Spleen (tissue), 7 donors: ENCODE measurements around the gene DNAAF5.

Source experiments
- POLR2A ChIP-seq, 3 donors: fragments of 450-650 bp; IDR thresholded peaks; one replicate each; pipeline ENCODE4 v1.5.1; 2017; ENCODE audit warnings: antibody characterized with exemption in 3 of 3, mild to moderate bottlenecking in 1 of 3
- TF ChIP-seq, protein P1 (sequence below), 11 experiments: fragments of 200-600 bp in 7 of 11; fragments of 450-650 bp in 4 of 11; sonication (generic) in 4 of 11; IDR thresholded peaks in 8 of 11; conservative IDR thresholded peaks in 3 of 11; 1 replicate in 7 of 11; 2 replicates in 4 of 11; pipeline versions ENCODE4 v1.4.0 to v1.8.0; 2016 to 2021; ENCODE audit warnings: antibody characterized with exemption in 11 of 11, inconsistent platforms in 4 of 11, mild to moderate bottlenecking in 1 of 11
- donor health status: DM: no; HTN: no; CAD: no; lungs with moderate emphysema.
- donor health status: DM: no; HTN: no; CAD: no.
- donor health status: DM: no; HTN: no; CAD: no.

GRCh38 chr7:748446-748845 is 21.9 kb downstream of the DNAAF5 start:
- TF ChIP-seq POLR2A (IDR thresholded peaks at IDR 0.05) = no peak
- TF ChIP-seq, protein P1, sequence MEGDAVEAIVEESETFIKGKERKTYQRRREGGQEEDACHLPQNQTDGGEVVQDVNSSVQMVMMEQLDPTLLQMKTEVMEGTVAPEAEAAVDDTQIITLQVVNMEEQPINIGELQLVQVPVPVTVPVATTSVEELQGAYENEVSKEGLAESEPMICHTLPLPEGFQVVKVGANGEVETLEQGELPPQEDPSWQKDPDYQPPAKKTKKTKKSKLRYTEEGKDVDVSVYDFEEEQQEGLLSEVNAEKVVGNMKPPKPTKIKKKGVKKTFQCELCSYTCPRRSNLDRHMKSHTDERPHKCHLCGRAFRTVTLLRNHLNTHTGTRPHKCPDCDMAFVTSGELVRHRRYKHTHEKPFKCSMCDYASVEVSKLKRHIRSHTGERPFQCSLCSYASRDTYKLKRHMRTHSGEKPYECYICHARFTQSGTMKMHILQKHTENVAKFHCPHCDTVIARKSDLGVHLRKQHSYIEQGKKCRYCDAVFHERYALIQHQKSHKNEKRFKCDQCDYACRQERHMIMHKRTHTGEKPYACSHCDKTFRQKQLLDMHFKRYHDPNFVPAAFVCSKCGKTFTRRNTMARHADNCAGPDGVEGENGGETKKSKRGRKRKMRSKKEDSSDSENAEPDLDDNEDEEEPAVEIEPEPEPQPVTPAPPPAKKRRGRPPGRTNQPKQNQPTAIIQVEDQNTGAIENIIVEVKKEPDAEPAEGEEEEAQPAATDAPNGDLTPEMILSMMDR (IDR thresholded peaks at IDR 0.05 in 8 of 11, conservative IDR thresholded peaks at IDR 0.05 in 3 of 11) = no peak
